ENCODE results near the gene LAMB3. TPM values are rescaled to one million over a fixed set of nuclear protein-coding genes. Genes with fewer than 3 reads are reported as not detected.

Gene LAMB3
- polyA plus RNA-seq, 1 donor (not counting 4 experiments of a cell fraction or from before 2014, with no cell fraction given) = 659 TPM

- TF ChIP-seq, protein P1, sequence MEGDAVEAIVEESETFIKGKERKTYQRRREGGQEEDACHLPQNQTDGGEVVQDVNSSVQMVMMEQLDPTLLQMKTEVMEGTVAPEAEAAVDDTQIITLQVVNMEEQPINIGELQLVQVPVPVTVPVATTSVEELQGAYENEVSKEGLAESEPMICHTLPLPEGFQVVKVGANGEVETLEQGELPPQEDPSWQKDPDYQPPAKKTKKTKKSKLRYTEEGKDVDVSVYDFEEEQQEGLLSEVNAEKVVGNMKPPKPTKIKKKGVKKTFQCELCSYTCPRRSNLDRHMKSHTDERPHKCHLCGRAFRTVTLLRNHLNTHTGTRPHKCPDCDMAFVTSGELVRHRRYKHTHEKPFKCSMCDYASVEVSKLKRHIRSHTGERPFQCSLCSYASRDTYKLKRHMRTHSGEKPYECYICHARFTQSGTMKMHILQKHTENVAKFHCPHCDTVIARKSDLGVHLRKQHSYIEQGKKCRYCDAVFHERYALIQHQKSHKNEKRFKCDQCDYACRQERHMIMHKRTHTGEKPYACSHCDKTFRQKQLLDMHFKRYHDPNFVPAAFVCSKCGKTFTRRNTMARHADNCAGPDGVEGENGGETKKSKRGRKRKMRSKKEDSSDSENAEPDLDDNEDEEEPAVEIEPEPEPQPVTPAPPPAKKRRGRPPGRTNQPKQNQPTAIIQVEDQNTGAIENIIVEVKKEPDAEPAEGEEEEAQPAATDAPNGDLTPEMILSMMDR (optimal IDR thresholded peaks at IDR 0.05 in 1 of 3, IDR thresholded peaks at IDR 0.05 in 1 of 3, conservative IDR thresholded peaks at IDR 0.05 in 1 of 3; ENCODE audit: extremely low read depth in 1 of 3, insufficient read depth in 2 of 3, low read length in 3 of 3) = no peak
- TF ChIP-seq EZH2 (IDR thresholded peaks at IDR 0.05; ENCODE audit: low read length) = no peak
- FAIRE-seq = peak; percentile 41
- no peak overlapping the region for H3K4me2 ChIP-seq (ENCODE audit: control insufficient read depth, extremely low read depth, insufficient read depth, low read depth, low read length)
- no peaks in the 10 kb centered on the region for H3K27me3 ChIP-seq (ENCODE audit: control insufficient read depth, extremely low read depth, insufficient read depth, low read length)
- H3K79me2 ChIP-seq (ENCODE audit: control insufficient read depth, insufficient read depth, low read length) = no peaks in the 10 kb centered on the region
- peak; percentile 44 for DNase-seq (ENCODE audit: low read depth, low spot score)
- H2AFZ ChIP-seq (ENCODE audit: control insufficient read depth, low read length) = no peak overlapping the region
- H4K20me1 ChIP-seq (ENCODE audit: control insufficient read depth, extremely low read depth, insufficient read depth, low read length) = peaks cover 79% of the 10 kb centered on the region
- no peak overlapping the region for H3K9ac ChIP-seq (ENCODE audit: control insufficient read depth, extremely low read depth, insufficient read depth, low read length)
- no peak overlapping the region for H3K27ac ChIP-seq (ENCODE audit: control insufficient read depth, insufficient read depth, low read length)
- peaks cover 2% of the 10 kb centered on the region for H3K9me1 ChIP-seq (ENCODE audit: control insufficient read depth, extremely low read depth, insufficient read depth, low read length)
- peaks cover 62 to 82% of the 10 kb centered on the region in 2 experiments for H3K36me3 ChIP-seq (ENCODE audit: control insufficient read depth in 2 of 2, extremely low read depth in 1 of 2, insufficient read depth in 2 of 2, low read length in 2 of 2)
- H3K4me3 ChIP-seq (ENCODE audit: control insufficient read depth in 2 of 3, extremely low read depth in 1 of 3, insufficient read depth in 2 of 3, low read depth in 1 of 3, low read length in 3 of 3) = no peak overlapping the region
- H3K4me1 ChIP-seq (ENCODE audit: control insufficient read depth, extremely low read depth, insufficient read depth, low read length) = no peaks in the 10 kb centered on the region
- dilution Hi-C loops (cut with MboI; ENCODE audit: extremely low pct_ligation_motif_present, low sequenced_read_pairs) = no loop called here
- no peaks in the 10 kb centered on the region for H3K9me3 ChIP-seq (ENCODE audit: control insufficient read depth, low read depth, low read length)
These were observed 35.1 kb downstream of the LAMB3 start for GRCh38 chr1:209617047-209617673.

DNA sequence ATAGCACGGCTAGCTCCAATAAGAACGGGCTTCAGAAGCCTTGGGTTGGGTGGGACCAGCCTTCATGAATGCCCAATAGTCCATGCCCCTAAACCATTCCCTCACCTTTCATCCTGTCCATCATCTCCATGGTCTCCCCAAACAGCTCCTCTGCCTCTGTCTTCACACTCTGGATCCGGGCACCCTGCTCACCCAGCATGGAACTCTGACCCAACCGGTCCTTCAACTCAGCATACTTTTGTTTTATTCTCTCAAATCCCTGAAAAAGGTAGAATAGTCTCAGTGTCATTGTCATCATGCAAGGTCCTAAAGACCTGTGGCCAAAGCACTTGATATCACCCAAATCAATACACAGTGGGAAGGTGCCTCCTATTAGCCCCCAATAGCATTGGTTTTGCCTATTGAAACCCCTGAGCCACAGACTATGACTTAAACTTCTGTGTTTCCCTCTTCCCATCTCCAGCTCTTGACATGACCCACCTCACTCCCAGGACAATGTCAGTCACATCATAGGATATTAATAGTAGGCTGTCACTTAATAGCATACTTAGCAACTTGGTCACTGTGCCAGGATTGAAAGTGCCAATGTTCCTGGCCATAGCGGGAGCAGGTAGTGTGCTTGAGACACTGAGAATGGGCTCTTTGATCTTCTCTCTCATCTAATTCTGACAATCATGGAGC, 35.7 kb downstream of the LAMB3 start:
- dilution Hi-C loops (cut with MboI; ENCODE audit: extremely low pct_ligation_motif_present, low sequenced_read_pairs) = no loop called here
- Histone ChIP-seq H3K79me2 (ENCODE audit: control insufficient read depth, insufficient read depth, low read length) (no peaks in the 10 kb centered on the region), H4K20me1 (ENCODE audit: control insufficient read depth, extremely low read depth, insufficient read depth, low read length) (peaks cover 79% of the 10 kb centered on the region), H3K9me3 (ENCODE audit: control insufficient read depth, low read depth, low read length) (no peaks in the 10 kb centered on the region), H3K27ac (ENCODE audit: control insufficient read depth, insufficient read depth, low read length) (no peak overlapping the region), H3K4me3 (ENCODE audit: control insufficient read depth in 2 of 3, extremely low read depth in 1 of 3, insufficient read depth in 2 of 3, low read depth in 1 of 3, low read length in 3 of 3) (no peak overlapping the region), H3K4me2 (ENCODE audit: control insufficient read depth, extremely low read depth, insufficient read depth, low read depth, low read length) (no peak overlapping the region), H2AFZ (ENCODE audit: control insufficient read depth, low read length) (no peak overlapping the region), H3K4me1 (ENCODE audit: control insufficient read depth, extremely low read depth, insufficient read depth, low read length) (no peaks in the 10 kb centered on the region), H3K36me3 (ENCODE audit: control insufficient read depth in 2 of 2, extremely low read depth in 1 of 2, insufficient read depth in 2 of 2, low read length in 2 of 2) (peaks cover 56 to 76% of the 10 kb centered on the region in 2 experiments), H3K9me1 (ENCODE audit: control insufficient read depth, extremely low read depth, insufficient read depth, low read length) (peaks cover 2% of the 10 kb centered on the region), H3K27me3 (ENCODE audit: control insufficient read depth, extremely low read depth, insufficient read depth, low read length) (no peaks in the 10 kb centered on the region), H3K9ac (ENCODE audit: control insufficient read depth, extremely low read depth, insufficient read depth, low read length) (no peak overlapping the region)
- TF ChIP-seq, protein P1 (optimal IDR thresholded peaks at IDR 0.05 in 1 of 3, IDR thresholded peaks at IDR 0.05 in 1 of 3, conservative IDR thresholded peaks at IDR 0.05 in 1 of 3; ENCODE audit: extremely low read depth in 1 of 3, insufficient read depth in 2 of 3, low read length in 3 of 3) = no peak
- TF ChIP-seq EZH2 (IDR thresholded peaks at IDR 0.05; ENCODE audit: low read length) = no peak
- DNase-seq (ENCODE audit: low read depth, low spot score) (peak; percentile 62), FAIRE-seq (no peak)

Measured in keratinocyte (primary cell).